ENCODE results near the gene MOSPD3. TPM values are rescaled to one million over a fixed set of nuclear protein-coding genes. Genes with fewer than 3 reads are reported as not detected.

Gene MOSPD3
- total and polyA plus RNA-seq, 2 experiments from 2014 or later: 15.3 to 23.5 TPM

GRCh38 chr7:100630066-100630465 lies 17.7 kb downstream of the MOSPD3 start:
- H3K36me3 Mint-ChIP-seq (ENCODE audit: low read depth): no peaks in the 10 kb centered on the region; the same call in 2 of the 3 replicates
- no peak overlapping the region for H3K4me3 ChIP-seq
- peaks cover 9% of the 10 kb centered on the region; the same call in 1 of the 2 replicates for H3F3A ChIP-seq (replicated peaks; ENCODE audit: low read depth)
- no peaks in the 10 kb centered on the region for H3K36me3 ChIP-seq (ENCODE audit: insufficient read depth)
- no peaks in the 10 kb centered on the region for H4K20me1 ChIP-seq (replicated peaks; ENCODE audit: insufficient read depth)
- no peak overlapping the region; the same call in 2 of the 3 replicates for H3K4me3 Mint-ChIP-seq
- H3K27me3 Mint-ChIP-seq (ENCODE audit: insufficient read depth, low read depth, poor library complexity): peaks cover 38% of the 10 kb centered on the region
- H3K9me3 Mint-ChIP-seq: no peaks in the 10 kb centered on the region; the same call in 2 of the 3 replicates
- no peak overlapping the region for H2AFZ ChIP-seq
- no peaks in the 10 kb centered on the region for H3K9me2 ChIP-seq (ENCODE audit: insufficient read depth)
- H3K4me2 ChIP-seq: no peak overlapping the region
- no peak overlapping the region for H3K27ac ChIP-seq (ENCODE audit: low read depth)
- H3K79me2 ChIP-seq (replicated peaks; ENCODE audit: insufficient read depth): no peaks in the 10 kb centered on the region
- H3K4me1 Mint-ChIP-seq: peaks cover 8% of the 10 kb centered on the region; the same call in 2 of the 3 replicates
- no peak overlapping the region for H3K27ac Mint-ChIP-seq
- no peak for DNase-seq (ENCODE audit: low spot score)
- ATAC-seq: no peak
- TF ChIP-seq EZH2phosphoT487 (IDR thresholded peaks at IDR 0.05; ENCODE audit: unreplicated experiment): no peak
- TF ChIP-seq NANOG (IDR thresholded peaks at IDR 0.05; ENCODE audit: borderline replicate concordance): no peak
- no peak for TF ChIP-seq ZNF462 (CRISPR knock-in tag; IDR thresholded peaks at IDR 0.05)
- no peak for TF ChIP-seq EZH2 (IDR thresholded peaks at IDR 0.05; ENCODE audit: low read depth, unreplicated experiment)
- no peak for TF ChIP-seq STAT1 (IDR thresholded peaks at IDR 0.05; ENCODE audit: unreplicated experiment)
- TF ChIP-seq CREB1 (CRISPR knock-in tag; IDR thresholded peaks at IDR 0.05; ENCODE audit: low read depth): no peak
- TF ChIP-seq POLR2AphosphoS5 (IDR thresholded peaks at IDR 0.05; ENCODE audit: low read depth): no peak
- TF ChIP-seq CTCF (conservative IDR thresholded peaks at IDR 0.05; ENCODE audit: low read depth in 2 of 2): no peak
- TF ChIP-seq ZNF331 (CRISPR knock-in tag; IDR thresholded peaks at IDR 0.05; ENCODE audit: low read depth): no peak
- TF ChIP-seq JUNB (IDR thresholded peaks at IDR 0.05; ENCODE audit: unreplicated experiment): no peak
- TF ChIP-seq REST (IDR thresholded peaks at IDR 0.05; ENCODE audit: unreplicated experiment): no peak
- no peak for TF ChIP-seq ETS1 (IDR thresholded peaks at IDR 0.05)
- TF ChIP-seq ZNF114 (CRISPR knock-in tag; IDR thresholded peaks at IDR 0.05): no peak
- H3K4me1 ChIP-seq (ENCODE audit: insufficient read depth): peaks cover 11% of the 10 kb centered on the region
- peaks cover 21% of the 10 kb centered on the region for H3K27me3 ChIP-seq (ENCODE audit: insufficient read depth)

Measured in GM23338 (cell line).